WTC11 (cell line): ENCODE data around the gene LIPI. TPM values are rescaled to one million over a fixed set of nuclear protein-coding genes. Genes with fewer than 3 reads are reported as not detected.

ENCODE experiments used
- ATAC-seq: fragments of 200-7000 bp; cut with Tn5 transposase; 2 replicates; pipeline ENCODE4 v1.10.0; 2021; ENCODE audit warnings: mild to moderate bottlenecking, moderate library complexity
- CTCF ChIA-PET: fragments of 300-600 bp; sonication (Branson Sonifier 250); formaldehyde crosslinking; loops from one replicate; lab custom pipeline; 2021; ENCODE audit warnings: antibody characterized with exemption; lab: Charles Lee
- POLR2A ChIA-PET: fragments of 350-600 bp; sonication (Branson Sonifier 250); formaldehyde crosslinking; loops from one replicate; lab custom pipeline; 2021; ENCODE audit warnings: antibody characterized with exemption; lab: Charles Lee
- DNase-seq: peaks from one replicate; pipeline ENCODE4 v3.0.0; 2021; ENCODE audit warnings: low spot score
- H3K27ac Mint-ChIP-seq: 2 replicates; pipeline ENCODE4 v1.8.0; 2021; ENCODE audit warnings: mixed read lengths
- H3K27me3 Mint-ChIP-seq: 2 replicates; pipeline ENCODE4 v1.8.0; 2021; ENCODE audit warnings: low read depth, mild to moderate bottlenecking, moderate library complexity, mixed read lengths
- H3K36me3 Mint-ChIP-seq: 2 replicates; pipeline ENCODE4 v1.8.0; 2021; ENCODE audit warnings: mixed read lengths
- H3K4me1 Mint-ChIP-seq: 2 replicates; pipeline ENCODE4 v1.8.0; 2022; ENCODE audit warnings: mixed read lengths
- H3K4me3 Mint-ChIP-seq: 2 replicates; pipeline ENCODE4 v1.8.0; 2021; ENCODE audit warnings: mild to moderate bottlenecking, moderate library complexity, mixed read lengths
- H3K9me3 Mint-ChIP-seq: 2 replicates; pipeline ENCODE4 v1.8.0; 2021; ENCODE audit warnings: mixed read lengths
- ATF6 ChIP-seq: sonication (generic); formaldehyde crosslinking; IDR thresholded peaks from 2 replicates; pipeline ENCODE4 v1.8.1; 2023; ENCODE audit warnings: mild to moderate bottlenecking, missing genetic modification reagents
- E2F1 ChIP-seq: sonication (generic); formaldehyde crosslinking; IDR thresholded peaks from 2 replicates; pipeline ENCODE4 v1.8.0; 2022; ENCODE audit warnings: mild to moderate bottlenecking, missing genetic modification reagents
- ELF4 ChIP-seq: sonication (generic); formaldehyde crosslinking; IDR thresholded peaks from 2 replicates; pipeline ENCODE4 v1.8.1; 2022; ENCODE audit warnings: low read depth, mild to moderate bottlenecking, moderate library complexity, missing genetic modification reagents
- ESRRA ChIP-seq: sonication (generic); formaldehyde crosslinking; IDR thresholded peaks from 2 replicates; pipeline ENCODE4 v1.8.1; 2022; ENCODE audit warnings: mild to moderate bottlenecking, missing genetic modification reagents, borderline replicate concordance
- ETV6 ChIP-seq: sonication (generic); formaldehyde crosslinking; IDR thresholded peaks from 2 replicates; pipeline ENCODE4 v1.8.1; 2022; ENCODE audit warnings: mild to moderate bottlenecking, missing genetic modification reagents
- FOXP1 ChIP-seq: sonication (generic); formaldehyde crosslinking; IDR thresholded peaks from 2 replicates; pipeline ENCODE4 v1.8.0; 2022; ENCODE audit warnings: missing genetic modification reagents, mild to moderate bottlenecking, moderate library complexity, borderline replicate concordance
- GABPB1 ChIP-seq: sonication (generic); formaldehyde crosslinking; IDR thresholded peaks from 2 replicates; pipeline ENCODE4 v1.8.1; 2023; ENCODE audit warnings: mild to moderate bottlenecking, missing genetic modification reagents
- GTF2I ChIP-seq: fragments of 250-450 bp; sonication (Bioruptor Pico); conservative IDR thresholded peaks from 2 replicates; pipeline ENCODE4 v1.4.0; 2021; ENCODE audit warnings: mild to moderate bottlenecking
- IRF1 ChIP-seq: sonication (generic); formaldehyde crosslinking; IDR thresholded peaks from 2 replicates; pipeline ENCODE4 v1.8.0; 2023; ENCODE audit warnings: missing genetic modification reagents
- JAZF1 ChIP-seq: fragments of 250-450 bp; sonication (Bioruptor Pico); IDR thresholded peaks from 2 replicates; pipeline ENCODE4 v1.9.0; 2021; ENCODE audit warnings: moderate library complexity, mild to moderate bottlenecking, inconsistent platforms
- MXD4 ChIP-seq: fragments of 250-450 bp; sonication (Bioruptor Pico); IDR thresholded peaks from 2 replicates; pipeline ENCODE4 v1.8.0; 2021; ENCODE audit warnings: mild to moderate bottlenecking, moderate library complexity, borderline replicate concordance
- NFATC4 ChIP-seq: fragments of 250-450 bp; sonication (Bioruptor Pico); IDR thresholded peaks from 2 replicates; pipeline ENCODE4 v1.9.0; 2021; ENCODE audit warnings: mild to moderate bottlenecking
- SOX15 ChIP-seq: fragments of 250-450 bp; sonication (Bioruptor Pico); IDR thresholded peaks from 2 replicates; pipeline ENCODE4 v1.9.0; 2021; ENCODE audit warnings: mild to moderate bottlenecking
- TEAD1 ChIP-seq: sonication (generic); formaldehyde crosslinking; IDR thresholded peaks from 2 replicates; pipeline ENCODE4 v1.8.0; 2022; ENCODE audit warnings: mild to moderate bottlenecking, missing genetic modification reagents
- TEAD4 ChIP-seq: sonication (generic); formaldehyde crosslinking; IDR thresholded peaks from 2 replicates; pipeline ENCODE4 v1.8.0; 2022; ENCODE audit warnings: mild to moderate bottlenecking, missing genetic modification reagents
- TP53 ChIP-seq: sonication (generic); formaldehyde crosslinking; IDR thresholded peaks from 2 replicates; pipeline ENCODE4 v1.8.1; 2023; ENCODE audit warnings: mild to moderate bottlenecking, missing genetic modification reagents
- ZNF138 ChIP-seq: sonication (generic); formaldehyde crosslinking; conservative IDR thresholded peaks from 2 replicates; pipeline ENCODE4 v1.8.1; 2022; ENCODE audit warnings: mild to moderate bottlenecking, moderate library complexity, missing genetic modification reagents
- ZNF219 ChIP-seq: sonication (generic); formaldehyde crosslinking; IDR thresholded peaks from 2 replicates; pipeline ENCODE4 v1.8.0; 2023; ENCODE audit warnings: missing genetic modification reagents, mild to moderate bottlenecking, borderline replicate concordance
- ZNF232 ChIP-seq: sonication (generic); formaldehyde crosslinking; IDR thresholded peaks from 2 replicates; pipeline ENCODE4 v1.8.0; 2022; ENCODE audit warnings: mild to moderate bottlenecking, missing genetic modification reagents
- ZNF281 ChIP-seq: sonication (generic); formaldehyde crosslinking; IDR thresholded peaks from 2 replicates; pipeline ENCODE4 v1.8.0; 2023; ENCODE audit warnings: mild to moderate bottlenecking, missing genetic modification reagents
- ZNF317 ChIP-seq: sonication (generic); formaldehyde crosslinking; IDR thresholded peaks from 2 replicates; pipeline ENCODE4 v1.8.1; 2023; ENCODE audit warnings: low read depth, mild to moderate bottlenecking, moderate library complexity, missing genetic modification reagents, borderline replicate concordance
- ZNF396 ChIP-seq: fragments of 250-450 bp; sonication (Bioruptor Pico); IDR thresholded peaks from 2 replicates; pipeline ENCODE4 v1.8.0; 2021; ENCODE audit warnings: mild to moderate bottlenecking, moderate library complexity, borderline replicate concordance
- ZNF416 ChIP-seq: fragments of 250-450 bp; sonication (Bioruptor Pico); IDR thresholded peaks from 2 replicates; pipeline ENCODE4 v1.9.0; 2021; ENCODE audit warnings: mild to moderate bottlenecking, inconsistent platforms
- total RNA-seq: library from RNA; stranded (reverse); gene quantifications from 3 replicates; pipeline ENCODE4 v1.2.3, GENCODE V29; 2021

The LIPI gene
- total RNA-seq, 1 experiment from 2014 or later = not detected

GRCh38 chr21:14229399-14229798 is 18.6 kb upstream of the LIPI start:
- Mint-ChIP-seq H3K9me3 (peaks cover 41% of the 10 kb centered on the region), H3K4me3 (no peak overlapping the region), H3K27me3 (peaks cover 3% of the 10 kb centered on the region; the same call in 1 of the 2 replicates), H3K27ac (no peak overlapping the region), H3K36me3 (peaks cover 38% of the 10 kb centered on the region), H3K4me1 (no peaks in the 10 kb centered on the region)
- no peak for TF ChIP-seq ESRRA (CRISPR knock-in tag)
- TF ChIP-seq ZNF416 = no peak
- TF ChIP-seq GABPB1 (CRISPR knock-in tag) = no peak
- ATAC-seq (no peak), DNase-seq (no peak)
- ChIA-PET CTCF (no interaction called here), POLR2A (no interaction called here)

- Mint-ChIP-seq H3K4me3 (no peak overlapping the region), H3K27ac (no peak overlapping the region), H3K36me3 (peaks cover 12% of the 10 kb centered on the region), H3K4me1 (no peaks in the 10 kb centered on the region), H3K9me3 (peaks cover 9% of the 10 kb centered on the region), H3K27me3 (no peaks in the 10 kb centered on the region; the same call in 1 of the 2 replicates)
- TF ChIP-seq ZNF396 (CRISPR knock-in tag) = no peak
- TF ChIP-seq MXD4 (CRISPR knock-in tag) = no peak
- TF ChIP-seq TEAD1 = no peak
- TF ChIP-seq ZNF281 (CRISPR knock-in tag) = no peak
- no peak for TF ChIP-seq NFATC4 (CRISPR knock-in tag)
- TF ChIP-seq TEAD4 (CRISPR knock-in tag) = no peak
- TF ChIP-seq SOX15 (CRISPR knock-in tag) = no peak
- TF ChIP-seq GABPB1 (CRISPR knock-in tag) = no peak
- POLR2A ChIA-PET = no interaction called here
- CTCF ChIA-PET = no interaction called here
- ATAC-seq (no peak), DNase-seq (no peak)
These were observed 12.6 kb upstream of the LIPI start for GRCh38 chr21:14223365-14223764.

- H3K9me3 Mint-ChIP-seq = no peaks in the 10 kb centered on the region
- peak within 1 kb of the TSS; percentile 86 for H3K4me3 Mint-ChIP-seq
- ATAC-seq = peak; percentile 96
- no peak for TF ChIP-seq TP53 (CRISPR knock-in tag)
- no peak for TF ChIP-seq FOXP1
- no peak for TF ChIP-seq ELF4
- no peak for TF ChIP-seq ZNF138 (CRISPR knock-in tag)
- peaks cover 6% of the 10 kb centered on the region for H3K4me1 Mint-ChIP-seq
- H3K36me3 Mint-ChIP-seq = no peaks in the 10 kb centered on the region
- H3K27me3 Mint-ChIP-seq = peaks cover 6% of the 10 kb centered on the region
- ChIA-PET CTCF (interaction anchor here (1.1 kb wide), 1 partner anchor 97 kb away, joined by 3 read pairs; no protein-coding TSS in a partner anchor), POLR2A (no interaction called here)
- no peak within 1 kb of the TSS for H3K27ac Mint-ChIP-seq
- DNase-seq = peak; percentile 86
These were observed 5.4 kb upstream of the LIPI start, which contains the start of gene RBM11 for GRCh38 chr21:14215971-14216641. Gene RBM11, plus strand, starts transcription at chr21:14216157. Its CDS starts 30 bp downstream, at chr21:14216187.

GRCh38 chr21:14213164-14213563 is 2.4 kb upstream of the LIPI start:
- ChIA-PET POLR2A (no interaction called here), CTCF (no interaction called here)
- Mint-ChIP-seq H3K27me3 (peaks cover 6% of the 10 kb centered on the region; the same call in 1 of the 2 replicates), H3K4me3 (no peak overlapping the region), H3K36me3 (no peaks in the 10 kb centered on the region), H3K4me1 (peaks cover 6% of the 10 kb centered on the region), H3K27ac (no peak overlapping the region), H3K9me3 (no peaks in the 10 kb centered on the region)
- DNase-seq (no peak), ATAC-seq (no peak)
- no peak for TF ChIP-seq E2F1 (CRISPR knock-in tag)
- no peak for TF ChIP-seq JAZF1 (CRISPR knock-in tag)
- TF ChIP-seq ZNF219 = no peak
- no peak for TF ChIP-seq ZNF317 (CRISPR knock-in tag)
- TF ChIP-seq IRF1 (CRISPR knock-in tag) = no peak
- TF ChIP-seq ETV6 (CRISPR knock-in tag) = no peak
- TF ChIP-seq ZNF232 = no peak
- TF ChIP-seq ATF6 (CRISPR knock-in tag) = no peak
- TF ChIP-seq GTF2I (CRISPR knock-in tag) = no peak
